GM21737 (cell line): Measurements from ENCODE around the gene LPIN3.
"Not testable (repeated sequence)": the region's sequence is repeated elsewhere in the genome, so short reads cannot be mapped to it uniquely, and the experiment has no call there.

Source experiments
- ATAC-seq: cut with Tn5 transposase; IDR thresholded peaks from one replicate; pipeline ENCODE4 v1.9.1; 2021; ENCODE audit warnings: mild to moderate bottlenecking, moderate library complexity; ENCODE audit not compliant: unreplicated experiment

LPIN3 gene, protein sequence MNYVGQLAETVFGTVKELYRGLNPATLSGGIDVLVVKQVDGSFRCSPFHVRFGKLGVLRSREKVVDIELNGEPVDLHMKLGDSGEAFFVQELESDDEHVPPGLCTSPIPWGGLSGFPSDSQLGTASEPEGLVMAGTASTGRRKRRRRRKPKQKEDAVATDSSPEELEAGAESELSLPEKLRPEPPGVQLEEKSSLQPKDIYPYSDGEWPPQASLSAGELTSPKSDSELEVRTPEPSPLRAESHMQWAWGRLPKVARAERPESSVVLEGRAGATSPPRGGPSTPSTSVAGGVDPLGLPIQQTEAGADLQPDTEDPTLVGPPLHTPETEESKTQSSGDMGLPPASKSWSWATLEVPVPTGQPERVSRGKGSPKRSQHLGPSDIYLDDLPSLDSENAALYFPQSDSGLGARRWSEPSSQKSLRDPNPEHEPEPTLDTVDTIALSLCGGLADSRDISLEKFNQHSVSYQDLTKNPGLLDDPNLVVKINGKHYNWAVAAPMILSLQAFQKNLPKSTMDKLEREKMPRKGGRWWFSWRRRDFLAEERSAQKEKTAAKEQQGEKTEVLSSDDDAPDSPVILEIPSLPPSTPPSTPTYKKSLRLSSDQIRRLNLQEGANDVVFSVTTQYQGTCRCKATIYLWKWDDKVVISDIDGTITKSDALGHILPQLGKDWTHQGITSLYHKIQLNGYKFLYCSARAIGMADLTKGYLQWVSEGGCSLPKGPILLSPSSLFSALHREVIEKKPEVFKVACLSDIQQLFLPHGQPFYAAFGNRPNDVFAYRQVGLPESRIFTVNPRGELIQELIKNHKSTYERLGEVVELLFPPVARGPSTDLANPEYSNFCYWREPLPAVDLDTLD

GRCh38 chr20:41340327-41341055 is at the start of gene LPIN3:
TSS of gene LPIN3 (plus strand) at chr20:41340821. CDS start at chr20:41345804, 4,983 bp downstream.
- ATAC-seq, result no peak

- no peak for ATAC-seq
These were observed 47.2 kb upstream of the LPIN3 start for GRCh38 chr20:41293269-41294037.

DNA sequence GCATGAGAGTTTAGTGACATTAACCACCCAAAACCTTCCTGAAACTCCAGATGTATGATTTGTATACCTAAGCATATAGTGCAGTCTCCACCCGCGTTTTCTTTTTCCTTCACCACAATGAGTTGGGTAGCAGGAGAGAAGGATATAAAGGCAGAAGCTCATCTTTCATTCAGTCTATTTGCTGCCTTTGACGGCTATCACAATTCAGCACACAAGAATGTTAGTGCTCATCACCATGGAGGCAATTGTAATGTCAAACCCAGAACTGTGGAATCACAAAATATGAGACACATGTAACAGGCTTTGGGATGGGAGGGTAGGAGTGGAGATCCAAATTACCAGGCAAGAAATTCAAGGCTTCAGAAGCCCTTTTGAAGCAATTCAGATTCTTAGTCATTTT is 40.7 kb upstream of the LPIN3 start:
- no peak for ATAC-seq

- no peak for ATAC-seq
These were observed 40.2 kb upstream of the LPIN3 start for GRCh38 chr20:41300383-41300782.

GRCh38 chr20:41300886-41301285 is 39.7 kb upstream of the LPIN3 start:
- ATAC-seq, result no peak

DNA sequence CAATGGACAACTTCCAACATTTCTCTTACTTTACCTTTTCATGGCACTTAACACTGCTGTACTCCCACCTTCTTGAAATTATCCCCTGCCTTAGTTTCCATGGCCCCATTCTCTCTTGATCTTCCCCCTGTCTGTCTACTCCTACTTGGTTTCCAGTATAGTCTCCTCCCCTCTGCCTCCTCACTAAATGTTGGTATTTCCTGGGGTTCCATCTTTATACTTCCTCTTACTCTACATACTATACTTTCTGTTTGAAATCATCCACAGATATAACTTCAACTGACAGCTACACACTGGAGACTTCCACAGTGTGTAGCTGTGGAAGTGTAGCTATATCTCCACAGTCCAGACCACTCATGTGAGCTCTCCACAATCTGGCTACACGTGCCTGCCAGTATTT is 36.6 kb upstream of the LPIN3 start:
- no peak for ATAC-seq

GRCh38 chr20:41304424-41305079 is 36.1 kb upstream of the LPIN3 start:
- no peak for ATAC-seq

DNA sequence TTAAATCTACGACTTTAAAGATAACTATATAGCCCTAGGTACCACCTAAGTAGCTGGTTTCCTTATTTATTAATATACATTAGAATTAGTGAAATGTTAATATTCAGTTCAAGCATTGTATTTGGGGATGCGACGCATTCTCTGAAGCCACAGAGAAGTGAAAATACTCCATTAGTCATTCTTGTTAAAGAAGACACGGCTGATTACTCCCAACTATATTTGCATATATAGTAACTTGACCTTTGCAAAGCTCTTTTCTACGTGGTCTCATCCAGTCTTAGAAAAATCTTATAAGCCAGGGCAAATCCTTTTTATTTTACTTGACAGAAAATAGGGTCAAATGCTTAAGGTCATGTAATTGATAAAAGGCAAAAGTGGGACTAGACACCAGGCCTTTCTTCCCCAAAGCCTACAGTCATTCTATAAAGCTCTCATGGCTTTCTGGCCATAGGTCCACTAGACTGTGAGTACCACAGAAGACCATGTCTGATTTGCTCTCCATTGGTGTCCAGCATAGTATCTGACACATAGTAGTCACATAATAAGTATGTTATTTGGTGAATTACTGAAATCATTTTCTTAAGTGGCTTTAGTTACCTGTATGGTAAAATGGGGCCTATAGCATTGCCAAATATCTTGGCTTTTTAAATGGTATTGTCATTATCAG is 34.4 kb upstream of the LPIN3 start:
- ATAC-seq, result peak; percentile 88

DNA sequence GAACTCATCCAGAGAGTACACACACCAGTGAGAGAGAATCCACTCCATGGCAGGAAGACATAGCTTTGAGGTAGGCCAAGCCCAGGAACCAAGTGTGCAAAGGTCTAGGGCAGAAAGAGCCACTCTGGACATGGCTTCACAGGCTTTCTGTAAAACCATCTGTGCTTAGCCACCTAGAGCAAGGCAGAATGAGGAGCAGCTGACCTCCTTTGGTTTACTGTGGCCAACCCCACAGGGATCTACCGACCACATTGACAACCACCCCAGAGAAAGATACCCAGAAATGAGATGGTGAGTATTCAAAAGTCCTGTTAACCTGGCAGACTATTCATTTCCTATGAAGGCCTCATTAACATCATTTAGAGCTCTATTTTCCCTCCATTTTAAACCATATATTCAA is 33.6 kb upstream of the LPIN3 start:
- no peak for ATAC-seq

- no peak for ATAC-seq
These were observed 32.3 kb upstream of the LPIN3 start for GRCh38 chr20:41308290-41308711.

- ATAC-seq, result no peak
These were observed 31.8 kb upstream of the LPIN3 start for GRCh38 chr20:41308726-41309413.

- no peak for ATAC-seq
These were observed 30.8 kb upstream of the LPIN3 start for GRCh38 chr20:41309817-41310216.

DNA sequence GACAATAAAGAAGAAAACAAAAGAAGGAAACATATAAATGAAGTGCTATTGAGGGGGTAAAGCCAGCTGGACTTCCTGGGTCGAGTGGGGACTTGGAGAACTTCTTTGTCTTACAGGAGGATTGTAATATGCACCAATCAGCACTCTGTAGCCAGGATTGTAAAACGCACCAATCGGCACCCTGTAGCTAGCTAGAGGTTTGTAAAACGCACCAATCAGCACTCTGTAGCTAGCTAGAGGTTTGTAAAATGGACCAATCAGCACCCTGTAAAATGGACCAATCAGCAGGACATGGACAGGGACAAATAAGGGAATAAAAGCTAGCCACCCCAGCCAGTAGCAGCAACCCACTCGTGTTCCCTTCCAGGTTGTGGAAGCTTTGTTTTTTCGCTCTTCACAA is 28.6 kb upstream of the LPIN3 start:
- ATAC-seq, result not testable (repeated sequence)

DNA sequence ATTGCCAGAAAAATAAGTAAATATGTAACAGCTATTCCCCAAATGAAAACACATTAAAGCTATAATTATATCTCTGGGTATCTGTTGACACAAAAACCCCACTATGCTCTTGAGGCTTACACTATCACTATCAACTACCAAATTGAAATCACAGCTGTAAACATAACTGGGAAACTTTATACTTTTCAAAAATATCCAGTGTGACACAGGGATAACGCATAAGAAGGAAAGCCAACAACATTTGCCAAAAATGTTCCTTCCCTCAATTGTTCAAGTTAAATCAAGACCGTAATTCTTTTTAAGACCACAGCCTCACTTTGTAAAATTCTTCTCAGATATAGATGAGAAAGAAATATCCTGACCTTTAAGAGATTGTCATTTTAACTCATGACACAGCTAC is 26.2 kb upstream of the LPIN3 start:
- ATAC-seq, result no peak

DNA sequence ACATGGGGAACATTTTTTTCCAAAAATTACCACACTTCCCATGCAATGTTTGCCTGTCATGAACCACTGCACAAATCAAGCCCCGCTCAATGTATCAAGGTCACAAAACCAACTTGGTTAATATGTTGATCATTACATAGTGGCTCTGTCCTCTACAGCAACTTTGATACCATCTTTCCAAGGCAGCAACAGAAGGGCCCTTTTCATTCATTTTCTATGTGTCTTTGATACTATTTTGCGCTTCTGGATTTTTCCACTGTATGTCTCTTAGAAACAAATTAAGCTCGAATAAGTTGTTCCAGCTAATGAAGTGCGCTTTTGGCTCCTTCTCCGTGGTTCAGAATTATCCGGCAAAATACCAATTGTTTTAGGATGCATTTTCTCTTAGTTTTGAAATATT is 24.6 kb upstream of the LPIN3 start:
- ATAC-seq, result no peak

- ATAC-seq, result peak; percentile 53
These were observed 23.7 kb upstream of the LPIN3 start for GRCh38 chr20:41316602-41317545.

DNA sequence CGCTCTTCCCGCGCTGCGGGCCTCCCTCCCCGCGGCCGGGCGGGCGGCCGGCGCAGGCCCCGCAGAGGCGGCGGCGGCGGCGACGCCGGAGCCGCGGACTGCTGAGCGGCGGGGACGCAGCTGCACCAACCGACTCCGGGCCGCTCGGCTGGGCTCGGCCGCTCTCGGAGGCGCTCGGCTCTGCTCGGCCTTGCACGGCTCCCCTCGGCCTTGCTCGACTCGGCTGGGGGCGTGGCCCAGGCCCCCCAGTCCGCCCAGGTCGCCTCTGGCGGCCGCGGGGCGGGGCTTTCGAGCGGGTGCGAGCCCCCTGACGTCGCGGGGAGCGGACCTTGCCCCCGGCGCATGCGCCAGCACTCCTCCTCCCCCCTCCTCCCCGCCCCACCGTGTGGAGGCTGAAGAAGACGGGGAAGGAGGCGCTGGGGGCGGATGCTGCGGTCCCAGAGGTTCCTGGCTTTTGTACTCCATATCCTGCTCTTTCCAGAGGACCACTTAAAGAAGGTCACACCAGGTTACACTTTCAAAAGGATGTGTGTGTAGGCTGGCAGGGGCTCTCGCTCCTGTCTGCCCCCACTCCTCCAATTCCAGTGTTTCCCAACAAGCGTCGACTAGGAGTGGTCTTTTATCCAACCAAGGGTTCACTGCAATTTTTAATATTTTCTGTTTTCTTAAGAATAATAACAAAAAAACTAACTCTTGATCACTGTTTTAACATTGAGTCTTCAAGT is 22.9 kb upstream of the LPIN3 start, which contains the start of gene ZHX3:
Gene ZHX3, minus strand, starts transcription at position 186 of the 725 bp plus-strand sequence. CDS start 112,815 bp downstream, outside the sequence.
- ATAC-seq, result peak; percentile 93
